HG03095 (cell line): ENCODE measurements around the gene CNPY4.
"Not testable (repeated sequence)": the region's sequence is repeated elsewhere in the genome, so short reads cannot be mapped to it uniquely, and the experiment has no call there.

Source experiments
- ATAC-seq: cut with Tn5 transposase; IDR thresholded peaks from one replicate; pipeline ENCODE4 v1.9.1; 2021; ENCODE audit warnings: moderate library complexity; ENCODE audit not compliant: unreplicated experiment

CNPY4 gene

GRCh38 chr7:100118388-100119071 lies 904 bp upstream of the CNPY4 start:
- ATAC-seq = no peak

DNA sequence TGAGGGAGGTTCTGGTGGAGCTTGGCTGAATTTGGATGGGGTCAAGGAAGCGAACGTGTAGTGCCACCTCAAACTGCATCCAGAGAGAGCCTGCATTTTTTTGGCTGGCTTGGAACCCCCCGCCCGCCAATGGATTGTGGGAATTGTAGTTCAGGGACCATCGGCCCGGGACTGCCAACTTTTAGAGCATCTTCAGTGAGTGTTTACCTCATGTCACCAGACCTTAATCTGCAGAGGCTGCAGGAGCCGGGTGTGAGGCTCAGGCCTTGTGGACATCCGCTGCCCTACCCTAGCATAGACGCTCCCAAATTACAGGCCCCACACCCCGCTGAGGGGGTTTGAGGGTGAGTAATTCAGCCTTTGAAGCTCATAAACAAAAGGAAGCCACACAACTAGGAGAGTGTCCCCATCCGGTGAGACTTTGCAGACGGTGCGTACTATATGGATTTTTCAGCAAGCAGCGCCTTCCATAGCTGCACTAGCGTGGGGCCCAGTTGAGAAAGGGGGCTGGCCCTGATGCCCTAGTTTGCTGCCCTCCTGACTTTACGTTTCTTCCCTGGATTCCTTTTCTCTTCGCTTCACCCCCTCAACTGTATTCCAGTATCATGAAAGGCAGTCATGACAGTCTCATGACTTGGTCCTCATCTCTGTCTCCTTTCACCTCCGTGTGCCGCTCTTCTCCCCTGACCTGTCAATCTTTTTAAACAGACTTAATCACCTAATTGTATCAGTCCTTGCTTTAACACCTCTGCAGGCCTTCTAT lies 717 bp downstream of the CNPY4 start:
- peak; percentile 26 for ATAC-seq

DNA sequence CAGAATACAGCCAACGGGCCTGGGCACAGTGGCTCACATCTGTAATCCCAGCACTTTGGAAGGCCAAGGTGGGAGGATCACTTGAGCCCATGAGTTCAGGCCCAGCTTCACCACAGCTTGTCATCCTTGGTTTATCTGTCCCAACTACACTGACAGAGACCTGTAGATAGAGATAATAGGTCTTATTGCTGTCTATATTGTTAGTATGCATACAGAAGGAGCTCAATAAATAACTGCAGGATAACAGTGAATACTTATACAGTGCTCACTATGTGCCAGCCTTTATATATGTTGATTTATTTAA lies 1.3 kb downstream of the CNPY4 start:
- ATAC-seq = no peak

- no peak for ATAC-seq
Observed at GRCh38 chr7:100122067-100122466, 2.6 kb downstream of the CNPY4 start.

DNA sequence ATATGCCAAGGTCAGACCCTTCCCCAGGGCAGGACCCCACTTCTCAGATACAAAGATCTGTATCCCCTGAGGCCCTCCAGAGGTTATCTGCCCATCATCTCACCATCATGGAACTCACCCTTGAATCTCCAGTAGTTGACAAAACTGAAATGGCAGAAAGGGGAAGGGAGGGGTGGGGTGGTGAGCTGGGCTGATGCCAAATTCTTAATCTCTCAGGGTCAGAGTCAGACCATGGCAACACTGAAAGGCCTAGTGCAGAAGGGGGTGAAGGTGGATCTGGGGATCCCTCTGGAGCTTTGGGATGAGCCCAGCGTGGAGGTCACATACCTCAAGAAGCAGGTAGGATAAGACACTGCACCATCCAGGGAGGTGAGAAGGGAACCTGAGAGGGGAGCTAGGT lies 3.1 kb downstream of the CNPY4 start:
- ATAC-seq = no peak

GRCh38 chr7:100124301-100125230 lies 5.1 kb downstream of the CNPY4 start:
- ATAC-seq = no peak

DNA sequence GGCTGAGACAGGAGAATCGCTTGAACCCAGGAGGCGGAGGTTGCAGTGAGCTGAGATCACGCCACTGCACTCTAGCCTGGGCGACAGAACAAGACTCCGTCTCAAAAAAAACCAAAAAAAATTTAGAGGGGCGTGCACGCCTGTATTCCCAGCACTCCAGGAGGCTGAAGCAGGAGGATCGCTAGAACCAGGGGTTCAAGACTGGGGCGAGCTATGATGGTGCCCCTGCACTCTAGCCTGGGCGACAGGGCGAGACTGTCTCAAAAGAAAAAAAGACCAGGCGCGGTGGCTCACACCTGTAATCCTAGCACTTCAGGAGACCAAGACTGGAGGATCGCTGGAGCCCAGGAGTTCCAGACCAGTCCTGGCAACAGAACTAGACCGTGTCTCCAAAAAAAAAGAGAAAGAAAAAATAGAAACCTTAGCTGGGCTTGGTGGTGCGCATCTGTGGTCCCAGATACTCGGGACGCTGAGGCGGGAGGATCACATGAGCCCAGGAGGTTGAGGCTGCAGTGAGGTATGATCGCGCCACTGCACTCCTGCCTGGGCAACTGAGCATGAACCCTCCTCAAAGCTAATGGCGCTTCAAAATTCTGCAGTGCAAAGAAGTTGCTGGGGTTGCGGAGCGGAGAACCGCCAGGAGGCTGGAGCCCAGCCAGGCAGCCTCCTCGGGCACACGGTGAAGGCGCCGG lies 7.0 kb downstream of the CNPY4 start:
- ATAC-seq = peak; percentile 13

GRCh38 chr7:100126931-100127865 lies 7.8 kb downstream of the CNPY4 start, which contains the start of gene MBLAC1:
Gene MBLAC1 (plus strand): TSS chr7:100126967. CDS start chr7:100127396, 429 bp downstream.
- ATAC-seq = peak; percentile 57

GRCh38 chr7:100127866-100128636 lies 8.6 kb downstream of the CNPY4 start:
- ATAC-seq = no peak

- ATAC-seq = no peak
Observed at GRCh38 chr7:100128637-100128963, 9.2 kb downstream of the CNPY4 start.

DNA sequence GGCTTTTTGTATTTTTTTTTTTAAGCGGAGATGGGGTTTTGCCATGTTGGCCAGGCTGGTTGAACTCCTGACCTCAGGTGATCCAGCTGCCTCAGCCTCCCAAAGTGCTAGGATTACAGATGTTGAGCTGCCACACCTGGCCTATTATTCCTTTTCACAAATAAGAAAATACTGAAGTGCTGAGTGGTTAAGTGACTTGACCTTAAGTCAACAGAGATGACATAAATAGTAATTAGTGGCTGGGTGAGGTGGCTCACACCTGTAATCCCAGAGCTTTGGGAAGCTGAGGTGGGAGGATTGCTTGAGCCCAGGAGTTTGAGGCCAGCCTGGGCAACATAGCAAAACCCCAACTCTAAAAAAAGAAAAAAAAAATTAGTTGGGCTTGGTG lies 10.8 kb downstream of the CNPY4 start:
- ATAC-seq = not testable (repeated sequence)

DNA sequence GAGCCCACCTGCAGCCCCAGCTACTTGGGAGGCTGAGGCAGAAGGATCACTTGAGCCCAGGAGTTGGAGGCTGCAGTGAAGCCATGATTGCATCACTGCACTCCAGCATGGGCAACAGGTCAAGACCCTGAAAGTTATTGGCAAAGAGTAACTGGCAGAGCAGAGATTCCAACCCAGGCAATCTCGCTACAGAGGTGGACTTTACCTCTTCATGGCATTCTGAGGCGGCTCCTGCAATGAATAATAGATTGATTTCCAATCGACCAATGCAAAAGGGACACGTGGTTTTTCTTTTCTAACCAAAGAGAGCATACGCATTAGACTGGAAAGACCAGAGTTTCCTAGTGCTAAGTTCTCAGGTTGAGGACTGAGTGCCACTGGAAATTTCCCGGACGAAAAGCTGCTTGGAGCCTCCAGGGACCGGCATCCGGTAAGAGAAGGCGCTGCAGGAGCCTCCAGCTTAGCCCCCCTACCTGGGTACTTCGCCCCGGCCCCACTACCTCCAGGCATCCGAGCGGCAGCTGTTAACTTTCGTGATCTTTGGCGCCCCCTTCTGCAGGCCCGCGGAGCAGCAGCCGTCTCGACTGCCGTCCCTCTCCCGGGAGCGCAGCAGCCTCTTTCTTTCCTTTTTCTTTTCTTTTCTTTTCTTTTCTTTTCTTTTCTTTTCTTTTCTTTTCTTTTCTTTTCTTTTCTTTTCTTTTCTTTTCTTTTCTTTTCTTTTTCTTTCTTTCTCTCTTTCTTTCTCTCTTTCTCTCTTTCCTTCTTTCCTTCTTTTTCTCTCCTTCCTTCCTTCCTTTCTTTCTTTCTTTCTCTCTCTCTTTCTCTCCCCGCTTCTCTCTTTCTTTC lies 11.4 kb downstream of the CNPY4 start:
- no peak for ATAC-seq

DNA sequence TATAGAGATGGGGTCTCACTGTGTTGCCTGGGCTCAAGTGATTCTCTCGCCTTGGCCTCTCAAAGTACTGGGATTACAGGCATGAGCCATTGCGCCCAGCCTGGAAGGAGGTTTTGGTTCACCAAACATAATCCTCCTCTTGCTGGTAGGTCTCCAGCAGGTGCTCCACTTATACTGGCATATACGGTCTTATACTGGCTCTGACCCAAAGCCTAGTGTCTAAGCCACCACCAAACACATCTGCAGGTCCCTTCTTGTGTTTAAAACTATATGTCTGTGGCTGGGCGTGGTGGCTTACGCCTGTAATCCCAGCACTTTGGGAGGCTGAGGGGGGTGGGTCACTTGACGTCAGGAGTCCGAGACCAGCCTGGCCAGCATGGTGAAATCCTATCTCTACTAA lies 12.7 kb downstream of the CNPY4 start:
- no peak for ATAC-seq

DNA sequence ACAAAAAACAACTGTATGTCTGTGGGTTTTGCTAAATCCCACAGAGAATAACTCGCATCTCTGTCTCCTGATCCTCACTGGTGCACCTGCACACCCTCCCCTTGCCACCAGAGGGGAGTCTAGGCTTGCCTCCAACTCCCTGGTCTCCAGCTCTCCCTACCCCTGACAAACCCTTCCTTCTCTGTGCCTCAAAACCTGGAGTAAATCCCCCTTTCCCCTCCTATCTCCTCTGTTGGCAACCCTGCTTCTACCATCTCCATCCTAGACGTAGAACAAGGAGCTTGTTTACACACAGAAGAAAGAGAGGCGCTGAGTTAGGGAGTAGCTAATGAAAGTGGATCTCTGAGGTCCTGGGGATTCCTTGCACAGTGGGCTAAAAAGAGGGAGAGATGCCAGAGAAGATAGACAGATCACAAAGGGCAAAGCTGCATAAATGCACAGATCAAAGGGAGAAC lies 13.3 kb downstream of the CNPY4 start:
- ATAC-seq = peak; percentile 62

DNA sequence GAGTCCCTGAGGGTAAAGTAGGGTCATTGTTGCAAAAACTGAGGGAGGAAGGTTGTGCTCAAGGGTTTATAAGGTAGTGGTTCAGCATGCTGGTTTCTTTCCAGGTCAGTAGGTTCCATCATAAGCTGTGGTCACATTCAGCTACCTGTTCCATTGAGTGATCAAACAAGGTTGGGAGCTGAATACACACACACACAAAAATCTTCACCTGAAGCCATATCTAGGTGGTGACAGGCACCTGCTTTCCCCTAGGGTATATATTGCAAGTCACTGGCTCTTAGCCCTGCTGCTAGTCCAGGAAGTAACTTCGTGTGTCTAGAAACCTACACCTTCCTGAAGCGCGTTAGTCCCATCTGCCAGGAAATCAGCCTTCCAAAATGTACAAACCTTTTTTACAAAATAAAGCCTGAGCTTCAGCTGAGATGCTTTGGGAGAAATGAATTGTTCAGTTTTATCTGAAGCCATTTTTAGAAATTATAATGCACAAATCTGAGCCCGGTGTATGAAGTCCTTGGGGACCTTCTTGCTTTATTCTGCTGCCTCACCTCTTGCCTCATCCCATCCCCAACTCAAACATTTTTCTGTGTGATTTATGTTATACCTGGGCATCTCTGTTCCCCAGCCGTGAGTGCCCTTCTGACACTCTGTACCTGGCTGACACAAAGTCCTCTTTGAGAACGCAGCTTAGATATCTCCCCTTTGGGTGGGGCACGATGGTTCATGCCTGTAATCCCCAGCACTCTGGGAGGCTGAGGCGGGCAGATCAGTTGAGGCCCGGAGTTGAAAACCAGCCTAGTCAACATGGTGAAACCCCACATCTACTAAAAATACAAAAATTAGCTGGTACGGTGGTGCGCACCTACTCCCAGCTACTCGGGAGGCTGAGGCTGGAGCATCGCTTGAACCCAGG lies 18.7 kb downstream of the CNPY4 start:
- ATAC-seq = no peak

- ATAC-seq = no peak
Observed at GRCh38 chr7:100141555-100141949, 22.1 kb downstream of the CNPY4 start.

DNA sequence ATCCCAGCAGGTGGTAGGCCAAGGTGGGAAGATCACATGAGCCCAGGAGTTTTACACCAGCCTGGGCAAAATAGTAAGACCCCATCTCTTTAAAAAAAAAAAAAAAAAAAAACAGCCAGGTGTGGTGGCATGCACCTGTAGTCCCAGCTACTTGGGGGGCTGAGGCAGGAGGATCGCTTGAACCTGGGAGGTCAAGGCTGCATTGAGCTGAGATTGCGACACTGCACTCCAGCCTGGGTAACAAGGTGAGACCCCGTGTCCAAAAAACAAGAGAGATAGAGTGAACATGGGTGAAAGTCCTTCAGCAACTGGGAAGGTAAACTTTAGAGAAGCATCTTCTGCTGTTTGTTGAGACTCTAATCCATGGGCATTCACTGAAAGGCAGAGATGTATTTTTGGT lies 23.0 kb downstream of the CNPY4 start:
- no peak for ATAC-seq
